H1 (cell line): Measurements from ENCODE around the gene DPY19L1. TPM values are rescaled to one million over a fixed set of nuclear protein-coding genes. Genes with fewer than 3 reads are reported as not detected.

Experiments used
- ASH2L ChIP-seq: fragments of 200-600, 300-600 bp; sonication (generic); IDR thresholded peaks from one replicate; pipeline ENCODE4 v1.7.1; 2017; ENCODE audit warnings: low read length
- ATF2 ChIP-seq: IDR thresholded peaks from 2 replicates; pipeline ENCODE4 v1.6.1; 2012; ENCODE audit warnings: low read length, inconsistent platforms
- ATF3 ChIP-seq: IDR thresholded peaks from 2 replicates; pipeline ENCODE4 v1.6.1; 2011; ENCODE audit warnings: low read depth, mild to moderate bottlenecking, low read length; ENCODE audit not compliant: insufficient read depth
- BCL11A ChIP-seq, 2 experiments: IDR thresholded peaks; one replicate each; pipeline ENCODE4 v1.6.1; 2011; ENCODE audit warnings: low read depth in 2 of 2, low read length in 2 of 2, mild to moderate bottlenecking in 2 of 2
- CTBP2 ChIP-seq: IDR thresholded peaks from 2 replicates; pipeline ENCODE4 v1.7.0; 2011; ENCODE audit warnings: borderline replicate concordance, mild to moderate bottlenecking, moderate library complexity, mixed read lengths, low read length; ENCODE audit not compliant: insufficient read depth, insufficient read length
- E2F6 ChIP-seq: IDR thresholded peaks from 2 replicates; pipeline ENCODE4 v1.6.1; 2012; ENCODE audit warnings: inconsistent platforms
- EGR1 ChIP-seq: IDR thresholded peaks from 2 replicates; pipeline ENCODE4 v1.6.1; 2011; ENCODE audit warnings: low read depth, low read length, borderline replicate concordance
- HDAC2 ChIP-seq, 2 experiments: fragments of 300-600 bp in 1 of 2; sonication (generic) in 1 of 2; IDR thresholded peaks; 2 replicates each; pipeline ENCODE4 v1.6.1; 2011 to 2012; ENCODE audit warnings: low read depth in 2 of 2, low read length in 2 of 2, mild to moderate bottlenecking in 2 of 2, moderate library complexity in 2 of 2, borderline replicate concordance in 1 of 2, inconsistent platforms in 1 of 2
- HDAC6 ChIP-seq: IDR thresholded peaks from one replicate; pipeline ENCODE4 v1.7.1; 2012; ENCODE audit warnings: low read depth, mild to moderate bottlenecking, inconsistent platforms, low read length, moderate library complexity
- JUN ChIP-seq: IDR thresholded peaks from 2 replicates; pipeline ENCODE4 v1.6.1; 2011; ENCODE audit warnings: low read depth, mild to moderate bottlenecking, improper control_type of control experiment, low read length
- JUND ChIP-seq: IDR thresholded peaks from 2 replicates; pipeline ENCODE4 v1.6.1; 2011; ENCODE audit warnings: mild to moderate bottlenecking, improper control_type of control experiment, low read length
- KDM5A ChIP-seq: fragments of 200-600 bp; IDR thresholded peaks from 2 replicates; pipeline ENCODE4 v1.7.1; 2012; ENCODE audit warnings: mild to moderate bottlenecking, low read length, inconsistent platforms, mixed read lengths
- NANOG ChIP-seq: IDR thresholded peaks from 2 replicates; pipeline ENCODE4 v1.6.1; 2011; ENCODE audit warnings: low read length, low read depth, mild to moderate bottlenecking, inconsistent platforms; ENCODE audit not compliant: insufficient read depth, poor library complexity, severe bottlenecking
- RAD21 ChIP-seq, 2 experiments: IDR thresholded peaks in 1 of 2; conservative IDR thresholded peaks in 1 of 2; 2 replicates each; pipeline ENCODE4 v1.6.1; 2011; ENCODE audit warnings: low read depth in 2 of 2, low read length in 2 of 2, improper control_type of control experiment in 1 of 2, inconsistent platforms in 1 of 2, mild to moderate bottlenecking in 1 of 2, moderate library complexity in 1 of 2
- RBBP5 ChIP-seq: IDR thresholded peaks from 2 replicates; pipeline ENCODE4 v1.7.1; 2012; ENCODE audit warnings: low read depth, mild to moderate bottlenecking, inconsistent platforms, low read length, moderate library complexity, borderline replicate concordance
- RXRA ChIP-seq: IDR thresholded peaks from 2 replicates; pipeline ENCODE4 v1.6.1; 2011; ENCODE audit warnings: low read depth, mild to moderate bottlenecking, low read length, moderate library complexity; ENCODE audit not compliant: insufficient read depth
- SIRT6 ChIP-seq: IDR thresholded peaks from one replicate; pipeline ENCODE4 v1.7.1; 2012; ENCODE audit warnings: low read length, inconsistent platforms
- SP1 ChIP-seq: IDR thresholded peaks from 2 replicates; pipeline ENCODE4 v1.6.1; 2011; ENCODE audit warnings: low read depth, low read length
- SRF ChIP-seq: IDR thresholded peaks from 2 replicates; pipeline ENCODE4 v1.6.1; 2011; ENCODE audit warnings: mild to moderate bottlenecking, low read depth, low read length, moderate library complexity
- ZNF274 ChIP-seq: IDR thresholded peaks from 2 replicates; pipeline ENCODE4 v1.7.0; 2012; ENCODE audit warnings: low read length, borderline replicate concordance; ENCODE audit errors: extremely low read depth
- polyA plus RNA-seq, 7 experiments: library from polyadenylated mRNA; depleted of rRNA in 3 of 7; stranded (reverse) in 5 of 7; unstranded in 2 of 7; fragments of >200 nt in 5 of 7; fragments of 200-250 nt in 2 of 7; gene quantifications; 1 replicate in 5 of 7; 2 replicates in 1 of 7; 4 replicates in 1 of 7; pipeline versions ENCODE4 v1.2.1 to v1.2.3, GENCODE V29; 2011 to 2013; ENCODE audit warnings: missing spikeins in 2 of 7, mixed read lengths in 2 of 7
- total RNA-seq: library from RNA; stranded (reverse); fragmentation: NEBNext Ultra II Directional; extraction: Animal tissue kit (Norgen Biotek cat#: 25700); gene quantifications from 2 replicates; pipeline ENCODE4 v1.2.1, GENCODE V29; 2021

DPY19L1 gene
- total and polyA plus RNA-seq, 2 of the 8 experiments (the other 6 are each of a cell fraction or from before 2014, with no cell fraction given): 14.1 to 23.3 TPM

- TF ChIP-seq JUN: no peak
- no peak for TF ChIP-seq BCL11A (IDR thresholded peaks at IDR 0.05; ENCODE audit: low read depth in 2 of 2, low read length in 2 of 2)
- TF ChIP-seq EGR1: peak; percentile 89; the same call in 1 of the 2 replicates
- TF ChIP-seq JUND: no peak
- no peak for TF ChIP-seq RXRA
- no peak for TF ChIP-seq SRF
- TF ChIP-seq KDM5A: no peak; the same call in 1 of the 2 replicates
- no peak for TF ChIP-seq SIRT6
- peak; percentile 86 to 92; a peak in 2 of 4 replicates for TF ChIP-seq HDAC2 (IDR thresholded peaks at IDR 0.05; ENCODE audit: borderline replicate concordance in 1 of 2, low read depth in 2 of 2, low read length in 2 of 2)
- peak; percentile 28 for TF ChIP-seq NANOG
- TF ChIP-seq RBBP5: no peak
- no peak for TF ChIP-seq ATF3
- TF ChIP-seq SP1: no peak
- TF ChIP-seq RAD21 (IDR thresholded peaks at IDR 0.05 in 1 of 2, conservative IDR thresholded peaks at IDR 0.05 in 1 of 2; ENCODE audit: low read depth in 2 of 2, low read length in 2 of 2): peak; percentile 54 to 68; a peak in 3 of 4 replicates
- TF ChIP-seq CTBP2: peak; percentile 47
- TF ChIP-seq ASH2L: peak; percentile 72
- TF ChIP-seq ATF2: no peak
- no peak for TF ChIP-seq HDAC6
- TF ChIP-seq E2F6: no peak; the same call in 1 of the 2 replicates
- no peak for TF ChIP-seq ZNF274
Measured at GRCh38 chr7:35037526-35038341, 449 bp upstream of the DPY19L1 start (continued).
